GM21528 (cell line): ENCODE results near the gene PMEPA1.

Experiments used
- ATAC-seq: cut with Tn5 transposase; IDR thresholded peaks from one replicate; pipeline ENCODE4 v1.9.1; 2021; ENCODE audit warnings: mild to moderate bottlenecking, moderate library complexity; ENCODE audit not compliant: unreplicated experiment, low FRiP score

The PMEPA1 gene

GRCh38 chr20:57696401-57696961 is 13.3 kb downstream of the PMEPA1 start:
- no peak for ATAC-seq

- ATAC-seq, result no peak
These were observed 13.9 kb downstream of the PMEPA1 start for GRCh38 chr20:57695940-57696339.

- ATAC-seq, result no peak
These were observed 14.8 kb downstream of the PMEPA1 start for GRCh38 chr20:57695012-57695411.

GRCh38 chr20:57694481-57694880 is 15.3 kb downstream of the PMEPA1 start:
- ATAC-seq, result no peak

- no peak for ATAC-seq
These were observed 16.0 kb downstream of the PMEPA1 start for GRCh38 chr20:57693670-57694329.

- ATAC-seq, result no peak
These were observed 16.7 kb downstream of the PMEPA1 start for GRCh38 chr20:57693002-57693582.

- ATAC-seq, result no peak
These were observed 17.4 kb downstream of the PMEPA1 start for GRCh38 chr20:57692393-57692792.

GRCh38 chr20:57691699-57692098 is 18.1 kb downstream of the PMEPA1 start:
- no peak for ATAC-seq

- no peak for ATAC-seq
These were observed 19.3 kb downstream of the PMEPA1 start for GRCh38 chr20:57690525-57690924.

- no peak for ATAC-seq
These were observed 19.9 kb downstream of the PMEPA1 start for GRCh38 chr20:57689745-57690481.

- no peak for ATAC-seq
These were observed 21.0 kb downstream of the PMEPA1 start for GRCh38 chr20:57688864-57689263.

GRCh38 chr20:57688295-57688694 is 21.5 kb downstream of the PMEPA1 start:
- no peak for ATAC-seq

- no peak for ATAC-seq
These were observed 22.7 kb downstream of the PMEPA1 start for GRCh38 chr20:57686931-57687652.

- no peak for ATAC-seq
These were observed 24.6 kb downstream of the PMEPA1 start for GRCh38 chr20:57685146-57685758.

GRCh38 chr20:57684808-57685140 is 25.0 kb downstream of the PMEPA1 start:
- ATAC-seq, result no peak

- ATAC-seq, result no peak
These were observed 25.7 kb downstream of the PMEPA1 start for GRCh38 chr20:57683881-57684807.

- ATAC-seq, result no peak
These were observed 26.5 kb downstream of the PMEPA1 start for GRCh38 chr20:57683287-57683686.

- ATAC-seq, result peak; percentile 39
These were observed 27.4 kb downstream of the PMEPA1 start for GRCh38 chr20:57682184-57683101.
